Spleen (tissue), 11 donors: ENCODE results near the gene SUDS3. TPM values are rescaled to one million over a fixed set of nuclear protein-coding genes. Genes with fewer than 3 reads are reported as not detected.

ENCODE experiments used
- DNase-seq: peaks from one replicate; pipeline ENCODE4 v3.0.0-alpha.2; 2020
- H3K27ac ChIP-seq, 8 donors: fragments of 200-600 bp; sonication (generic) in 7 of 8; 1 replicate in 4 of 8; 2 replicates in 4 of 8; pipeline versions ENCODE4 v1.5.0 to v1.8.0; 2016 to 2021; ENCODE audit warnings: inconsistent platforms in 4 of 8, mild to moderate bottlenecking in 4 of 8, moderate library complexity in 1 of 8
- H3K27me3 ChIP-seq, 7 donors: fragments of 200-600 bp; sonication (generic) in 6 of 7; replicated peaks in 1 of 7; 1 replicate in 4 of 7; 2 replicates in 3 of 7; pipeline versions ENCODE4 v1.5.0 to v1.8.0; 2016 to 2021; ENCODE audit warnings: inconsistent platforms in 3 of 7, mild to moderate bottlenecking in 1 of 7
- H3K36me3 ChIP-seq, 6 donors: fragments of 200-600 bp; sonication (generic) in 5 of 6; 1 replicate in 4 of 6; 2 replicates in 2 of 6; pipeline versions ENCODE4 v1.5.0 to v1.8.0; 2016 to 2021; ENCODE audit warnings: inconsistent platforms in 2 of 6
- H3K4me1 ChIP-seq, 6 donors: fragments of 200-600 bp; sonication (generic) in 5 of 6; 1 replicate in 3 of 6; 2 replicates in 3 of 6; pipeline versions ENCODE4 v1.5.0 to v1.8.0; 2016 to 2021; ENCODE audit warnings: inconsistent platforms in 3 of 6
- H3K4me3 ChIP-seq, 8 donors: fragments of 200-600 bp; sonication (generic) in 7 of 8; 1 replicate in 4 of 8; 2 replicates in 4 of 8; pipeline versions ENCODE4 v1.5.0 to v1.8.0; 2016 to 2021; ENCODE audit warnings: inconsistent platforms in 4 of 8, mild to moderate bottlenecking in 4 of 8, moderate library complexity in 2 of 8
- H3K9me3 ChIP-seq, 8 donors: fragments of 200-600 bp; sonication (generic) in 7 of 8; 1 replicate in 4 of 8; 2 replicates in 4 of 8; pipeline versions ENCODE4 v1.5.0 to v1.8.0; 2016 to 2021; ENCODE audit warnings: inconsistent platforms in 4 of 8
- POLR2A ChIP-seq, 3 donors: fragments of 450-650 bp; IDR thresholded peaks; one replicate each; pipeline ENCODE4 v1.5.1; 2017; ENCODE audit warnings: antibody characterized with exemption in 3 of 3, mild to moderate bottlenecking in 1 of 3
- POLR2AphosphoS5 ChIP-seq, 3 donors: sonication (generic); formaldehyde crosslinking; IDR thresholded peaks; one replicate each; pipeline ENCODE4 v1.5.1; 2017; ENCODE audit warnings: antibody characterized with exemption in 3 of 3
- WGBS, 5 donors: extraction: QIAGEN DNeasy Blood & Tissue Kit in 3 of 5; methylation state at CpG; one replicate each; pipeline versions ENCODE4 v1.1.5 to v1.1.7; 2013 to 2018; 5-methylcytosine and 5-hydroxymethylcytosine counted together
- intact Hi-C: fragments of 100-400 bp; cut with DNase I; formaldehyde crosslinking; loops from one replicate; pipeline ENCODE4 v1.15.0; 2023; ENCODE audit warnings: low total_unique reads
- polyA plus RNA-seq, 3 donors: library from polyadenylated mRNA; stranded (reverse); fragments of 200-250 nt; gene quantifications; one replicate each; pipeline ENCODE4 v1.2.1, GENCODE V29; 2013
- total RNA-seq, 7 donors: library from RNA; depleted of rRNA in 3 of 7; stranded (reverse); fragments of >200 nt in 3 of 7; fragmentation: NEBNext Ultra II Directional in 4 of 7; extraction: Animal tissue kit (Norgen Biotek cat#: 25700) in 4 of 7; gene quantifications; one replicate each; pipeline versions ENCODE4 v1.1.0 to v1.2.1, GENCODE V29; 2016 to 2021
- TF ChIP-seq, protein P1 (sequence below), 11 experiments: fragments of 200-600 bp in 7 of 11; fragments of 450-650 bp in 4 of 11; sonication (generic) in 4 of 11; IDR thresholded peaks in 8 of 11; conservative IDR thresholded peaks in 3 of 11; 1 replicate in 7 of 11; 2 replicates in 4 of 11; pipeline versions ENCODE4 v1.4.0 to v1.8.0; 2016 to 2021; ENCODE audit warnings: antibody characterized with exemption in 11 of 11, inconsistent platforms in 4 of 11, mild to moderate bottlenecking in 1 of 11
- donor health status: healthy with polysubstance abuse.
- donor health status: DM: no; HTN: no; CAD: no; lungs with moderate emphysema.
- donor health status: DM: no; HTN: no; CAD: no.
- donor health status: Bipolar disorder and iron deficiency.
- donor health status: healthy.
- donor health status: DM: no; HTN: no; CAD: no.
- donor health status: DM: yes; HTN: yes; CAD: no.

SUDS3 gene
- total and polyA plus RNA-seq, 10 donors: 8.3 to 90.9 (median 28.3) TPM

DNA sequence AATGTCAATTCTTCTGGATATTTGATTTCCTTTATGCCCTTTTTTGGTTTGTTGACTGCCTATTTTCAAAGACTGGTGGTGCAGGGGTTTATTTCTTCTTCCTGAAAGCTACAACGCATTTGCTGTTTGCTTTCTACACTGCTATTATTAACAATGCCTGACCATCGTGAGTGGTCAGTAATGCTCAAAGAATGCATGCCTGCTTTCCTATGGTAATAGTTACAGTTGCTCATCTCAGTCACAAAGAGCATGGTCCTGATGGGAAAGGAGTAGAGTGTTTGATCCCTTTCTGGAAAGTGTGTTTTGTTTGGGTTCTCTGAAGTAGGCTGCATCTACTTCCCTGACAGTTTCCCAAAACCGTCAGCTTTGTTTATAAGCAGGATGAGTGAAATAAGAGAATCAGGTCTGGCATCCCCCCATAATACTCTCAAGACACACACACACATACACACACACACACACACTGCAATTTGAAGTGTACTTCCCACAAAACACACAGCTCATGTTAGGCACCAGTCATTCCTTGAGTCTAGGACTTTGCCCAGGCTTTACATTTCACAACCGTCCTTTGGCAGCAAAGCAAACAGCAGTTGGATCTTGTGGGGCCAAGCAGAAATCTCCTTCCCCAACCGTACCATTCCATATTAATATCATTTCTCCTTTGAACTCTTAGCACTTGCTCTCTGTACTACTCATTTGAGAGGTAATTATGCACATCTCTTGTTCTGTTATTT is 56.6 kb downstream of the SUDS3 start:
- 75 to 83% (median 78%) methylated on average over 5 of the region's 5 CpGs for WGBS, 5 donors
- TF ChIP-seq, protein P1, sequence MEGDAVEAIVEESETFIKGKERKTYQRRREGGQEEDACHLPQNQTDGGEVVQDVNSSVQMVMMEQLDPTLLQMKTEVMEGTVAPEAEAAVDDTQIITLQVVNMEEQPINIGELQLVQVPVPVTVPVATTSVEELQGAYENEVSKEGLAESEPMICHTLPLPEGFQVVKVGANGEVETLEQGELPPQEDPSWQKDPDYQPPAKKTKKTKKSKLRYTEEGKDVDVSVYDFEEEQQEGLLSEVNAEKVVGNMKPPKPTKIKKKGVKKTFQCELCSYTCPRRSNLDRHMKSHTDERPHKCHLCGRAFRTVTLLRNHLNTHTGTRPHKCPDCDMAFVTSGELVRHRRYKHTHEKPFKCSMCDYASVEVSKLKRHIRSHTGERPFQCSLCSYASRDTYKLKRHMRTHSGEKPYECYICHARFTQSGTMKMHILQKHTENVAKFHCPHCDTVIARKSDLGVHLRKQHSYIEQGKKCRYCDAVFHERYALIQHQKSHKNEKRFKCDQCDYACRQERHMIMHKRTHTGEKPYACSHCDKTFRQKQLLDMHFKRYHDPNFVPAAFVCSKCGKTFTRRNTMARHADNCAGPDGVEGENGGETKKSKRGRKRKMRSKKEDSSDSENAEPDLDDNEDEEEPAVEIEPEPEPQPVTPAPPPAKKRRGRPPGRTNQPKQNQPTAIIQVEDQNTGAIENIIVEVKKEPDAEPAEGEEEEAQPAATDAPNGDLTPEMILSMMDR (IDR thresholded peaks at IDR 0.05 in 8 of 11, conservative IDR thresholded peaks at IDR 0.05 in 3 of 11): no peak
- TF ChIP-seq POLR2AphosphoS5 (IDR thresholded peaks at IDR 0.05) (no peak), POLR2A (IDR thresholded peaks at IDR 0.05) (no peak)

DNA sequence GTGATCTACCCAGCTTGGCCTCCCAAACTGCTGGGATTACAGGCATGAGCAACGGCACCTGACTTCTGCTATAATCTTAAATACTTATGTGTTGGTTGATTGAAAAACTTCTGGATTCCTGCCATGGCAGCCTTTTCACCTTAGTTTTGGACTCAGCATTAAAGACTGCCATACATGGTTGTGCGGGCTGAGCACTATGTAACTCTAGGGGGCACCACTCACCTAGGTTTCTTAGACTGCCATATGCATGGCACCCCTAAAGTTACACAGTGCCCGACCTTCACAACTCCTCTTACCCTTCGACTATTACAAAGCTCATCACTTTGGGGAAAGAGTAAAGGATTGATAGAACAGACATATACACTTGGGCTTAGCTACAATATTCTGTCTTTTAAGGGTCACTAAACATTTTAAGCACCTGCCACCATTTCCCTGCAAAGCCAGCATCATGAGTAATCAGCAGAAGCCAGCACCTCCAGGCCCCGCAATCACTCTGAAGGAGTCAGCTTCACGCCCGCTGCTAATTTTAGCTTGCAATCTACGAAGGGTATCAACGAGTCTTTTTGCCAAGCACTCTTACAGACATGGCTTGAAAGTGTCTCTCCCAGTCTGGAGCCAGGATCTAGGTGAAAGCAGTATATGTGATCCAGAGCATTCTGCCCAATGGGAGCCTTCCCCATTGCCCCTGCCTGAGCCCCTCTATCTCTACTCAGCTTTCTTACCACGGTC is 59.8 kb downstream of the SUDS3 start:
- Histone ChIP-seq H3K9me3 (peaks cover 0 to 9% (median 0%) of the 10 kb centered on the region in 8 donors), H3K4me1 (no peaks in the 10 kb centered on the region), H3K36me3 (no peaks in the 10 kb centered on the region), H3K27me3 (peaks cover 0 to 50% (median 0%) of the 10 kb centered on the region in 7 donors), H3K27ac (no peak overlapping the region), H3K4me3 (no peak overlapping the region)
- 70 to 79% (median 72%) methylated on average over 10 of the region's 10 CpGs for WGBS, 5 donors
- DNase-seq: no peak
- TF ChIP-seq, protein P1 (IDR thresholded peaks at IDR 0.05 in 8 of 11, conservative IDR thresholded peaks at IDR 0.05 in 3 of 11): no peak
- no peak for TF ChIP-seq POLR2A (IDR thresholded peaks at IDR 0.05)
- TF ChIP-seq POLR2AphosphoS5 (IDR thresholded peaks at IDR 0.05): no peak
- intact Hi-C loops: no loop called here

More for the DNA sequence above, 56.6 kb downstream of the SUDS3 start:
- intact Hi-C loops: no loop called here
- peaks cover 0 to 9% (median 0%) of the 10 kb centered on the region in 8 donors for H3K9me3 ChIP-seq
- H3K4me3 ChIP-seq: no peak overlapping the region
- H3K36me3 ChIP-seq: no peaks in the 10 kb centered on the region
- peaks cover 0 to 21% (median 0%) of the 10 kb centered on the region in 7 donors for H3K27me3 ChIP-seq
- peaks cover 0 to 12% (median 4%) of the 10 kb centered on the region in 6 donors for H3K4me1 ChIP-seq
- no peak overlapping the region for H3K27ac ChIP-seq
- no peak for DNase-seq

DNA sequence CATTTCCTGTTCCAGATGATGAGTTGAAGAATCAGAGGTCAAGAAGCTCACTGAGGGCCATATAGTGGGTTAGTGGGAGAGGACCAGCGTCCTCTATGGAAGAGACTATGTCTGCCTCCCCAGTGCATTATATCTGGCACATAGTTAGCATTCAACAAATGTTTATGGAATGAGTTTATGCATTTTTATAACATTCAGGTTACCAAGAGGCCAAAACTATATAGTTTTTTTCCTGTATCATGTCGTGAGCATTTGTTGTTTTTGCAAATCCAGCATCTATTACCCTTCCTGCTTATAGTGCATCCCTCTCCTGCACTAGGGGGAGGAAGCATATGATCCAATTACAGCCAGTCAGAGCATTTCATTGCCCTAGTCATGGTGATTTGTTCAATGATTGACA is 60.6 kb downstream of the SUDS3 start:
- H3K27ac ChIP-seq: no peak overlapping the region
- H3K27me3 ChIP-seq: peaks cover 0 to 54% (median 0%) of the 10 kb centered on the region in 7 donors
- H3K9me3 ChIP-seq: peaks cover 0 to 9% (median 0%) of the 10 kb centered on the region in 8 donors
- intact Hi-C loops: no loop called here
- H3K4me3 ChIP-seq: no peak overlapping the region
- 35 to 59% (median 47%) methylated on average over 2 of the region's 2 CpGs for WGBS, 5 donors
- DNase-seq: no peak
- TF ChIP-seq, protein P1 (IDR thresholded peaks at IDR 0.05 in 8 of 11, conservative IDR thresholded peaks at IDR 0.05 in 3 of 11): no peak
- TF ChIP-seq POLR2AphosphoS5 (IDR thresholded peaks at IDR 0.05): no peak
- no peak for TF ChIP-seq POLR2A (IDR thresholded peaks at IDR 0.05)
- H3K36me3 ChIP-seq: no peaks in the 10 kb centered on the region
- no peaks in the 10 kb centered on the region for H3K4me1 ChIP-seq

DNA sequence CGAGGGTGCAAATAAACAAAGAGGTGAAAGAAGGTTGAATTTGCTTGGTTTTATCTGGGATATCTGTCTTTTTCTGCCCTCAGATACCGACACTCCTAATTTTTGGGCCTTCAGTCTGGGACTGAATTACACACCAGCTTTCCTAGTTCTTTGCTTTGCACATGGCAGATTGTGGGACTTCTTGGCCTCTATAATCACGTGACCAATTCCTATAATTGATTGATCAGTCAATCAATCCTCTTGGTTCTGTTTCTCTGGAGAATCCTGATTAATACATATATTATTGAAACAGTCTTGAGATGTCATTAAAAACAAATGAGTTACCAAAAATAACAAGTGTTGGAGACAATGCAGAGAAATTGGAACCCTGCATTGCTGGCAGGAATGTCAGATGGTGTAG is 62.7 kb downstream of the SUDS3 start:
- intact Hi-C loops: no loop called here
- WGBS, 5 donors: 76 to 88% (median 82%) methylated on average over 3 of the region's 3 CpGs
- TF ChIP-seq POLR2AphosphoS5 (IDR thresholded peaks at IDR 0.05) (no peak), POLR2A (IDR thresholded peaks at IDR 0.05) (no peak)
- TF ChIP-seq, protein P1 (IDR thresholded peaks at IDR 0.05 in 8 of 11, conservative IDR thresholded peaks at IDR 0.05 in 3 of 11): no peak

More for the DNA sequence above, 62.7 kb downstream of the SUDS3 start:
- H3K4me1 ChIP-seq: no peaks in the 10 kb centered on the region
- H3K27ac ChIP-seq: no peak overlapping the region
- DNase-seq: no peak
- no peaks in the 10 kb centered on the region for H3K36me3 ChIP-seq
- H3K9me3 ChIP-seq: peaks cover 0 to 9% (median 0%) of the 10 kb centered on the region in 8 donors
- no peak overlapping the region for H3K4me3 ChIP-seq
- peaks cover 0 to 67% (median 0%) of the 10 kb centered on the region in 7 donors for H3K27me3 ChIP-seq
